ENCODE data around the gene SPAG6.

Gene SPAG6

GRCh38 chr10:22369434-22370072 lies 24.3 kb downstream of the SPAG6 start:
- 92 to 98% methylated on average over 5 of the region's 5 CpGs for WGBS, 2 experiments
- H3K36me3 ChIP-seq (ENCODE audit: control insufficient read depth, insufficient read depth, low read length): no peaks in the 10 kb centered on the region

GRCh38 chr10:22370320-22370719 lies 25.0 kb downstream of the SPAG6 start:
- H3K36me3 ChIP-seq (ENCODE audit: control insufficient read depth, insufficient read depth, low read length): no peaks in the 10 kb centered on the region
- H3K4me1 ChIP-seq (ENCODE audit: control insufficient read depth, insufficient read depth, low read length): no peaks in the 10 kb centered on the region
- no peaks in the 10 kb centered on the region for H3K9me3 ChIP-seq (ENCODE audit: control insufficient read depth, low read length)
- H3K27ac ChIP-seq (ENCODE audit: insufficient read depth, low read depth, low read length, poor library complexity, severe bottlenecking): no peak overlapping the region
- H3K27me3 ChIP-seq (ENCODE audit: control insufficient read depth, insufficient read depth, low read length, poor library complexity, severe bottlenecking): no peaks in the 10 kb centered on the region
- no peak overlapping the region for H3K4me3 ChIP-seq (ENCODE audit: insufficient read depth, low read depth, low read length)

More at GRCh38 chr10:22369434-22370072, 24.3 kb downstream of the SPAG6 start:
- no peak overlapping the region for H3K27ac ChIP-seq (ENCODE audit: insufficient read depth, low read depth, low read length, poor library complexity, severe bottlenecking)
- no peaks in the 10 kb centered on the region for H3K9me3 ChIP-seq (ENCODE audit: control insufficient read depth, low read length)
- no peaks in the 10 kb centered on the region for H3K27me3 ChIP-seq (ENCODE audit: control insufficient read depth, insufficient read depth, low read length, poor library complexity, severe bottlenecking)
- H3K4me1 ChIP-seq (ENCODE audit: control insufficient read depth, insufficient read depth, low read length): no peaks in the 10 kb centered on the region
- no peak overlapping the region for H3K4me3 ChIP-seq (ENCODE audit: insufficient read depth, low read depth, low read length)

GRCh38 chr10:22372298-22372697 lies 27.0 kb downstream of the SPAG6 start:
- Histone ChIP-seq H3K27ac (ENCODE audit: insufficient read depth, low read depth, low read length, poor library complexity, severe bottlenecking) (no peak overlapping the region), H3K4me1 (ENCODE audit: control insufficient read depth, insufficient read depth, low read length) (no peaks in the 10 kb centered on the region), H3K36me3 (ENCODE audit: control insufficient read depth, insufficient read depth, low read length) (no peaks in the 10 kb centered on the region), H3K27me3 (ENCODE audit: control insufficient read depth, insufficient read depth, low read length, poor library complexity, severe bottlenecking) (no peaks in the 10 kb centered on the region), H3K9me3 (ENCODE audit: control insufficient read depth, low read length) (no peaks in the 10 kb centered on the region), H3K4me3 (ENCODE audit: insufficient read depth, low read depth, low read length) (no peak overlapping the region)
- WGBS, 2 experiments: 93 to 95% methylated on average over 6 of the region's 6 CpGs

- 93 to 94% methylated on average over 8 to 9 of the region's 9 CpGs for WGBS, 2 experiments
- no peaks in the 10 kb centered on the region for H3K27me3 ChIP-seq (ENCODE audit: control insufficient read depth, insufficient read depth, low read length, poor library complexity, severe bottlenecking)
- H3K9me3 ChIP-seq (ENCODE audit: control insufficient read depth, low read length): no peaks in the 10 kb centered on the region
- no peaks in the 10 kb centered on the region for H3K4me1 ChIP-seq (ENCODE audit: control insufficient read depth, insufficient read depth, low read length)
- no peak overlapping the region for H3K4me3 ChIP-seq (ENCODE audit: insufficient read depth, low read depth, low read length)
- H3K36me3 ChIP-seq (ENCODE audit: control insufficient read depth, insufficient read depth, low read length): no peaks in the 10 kb centered on the region
- H3K27ac ChIP-seq (ENCODE audit: insufficient read depth, low read depth, low read length, poor library complexity, severe bottlenecking): no peak overlapping the region
Measured at GRCh38 chr10:22372917-22373316, 27.6 kb downstream of the SPAG6 start.

- H3K4me1 ChIP-seq (ENCODE audit: control insufficient read depth, insufficient read depth, low read length): peaks cover 5% of the 10 kb centered on the region
Measured at GRCh38 chr10:22374489-22375126, 29.3 kb downstream of the SPAG6 start.

GRCh38 chr10:22379059-22379458 lies 33.8 kb downstream of the SPAG6 start:
- Histone ChIP-seq H3K27me3 (ENCODE audit: control insufficient read depth, insufficient read depth, low read length, poor library complexity, severe bottlenecking) (no peaks in the 10 kb centered on the region), H3K4me3 (ENCODE audit: insufficient read depth, low read depth, low read length) (no peak overlapping the region), H3K9me3 (ENCODE audit: control insufficient read depth, low read length) (no peaks in the 10 kb centered on the region), H3K36me3 (ENCODE audit: control insufficient read depth, insufficient read depth, low read length) (no peaks in the 10 kb centered on the region), H3K27ac (ENCODE audit: insufficient read depth, low read depth, low read length, poor library complexity, severe bottlenecking) (no peak overlapping the region), H3K4me1 (ENCODE audit: control insufficient read depth, insufficient read depth, low read length) (peaks cover 5% of the 10 kb centered on the region)
- 62 to 69% methylated on average over 2 of the region's 3 CpGs for WGBS, 2 experiments

More at GRCh38 chr10:22374489-22375126, 29.3 kb downstream of the SPAG6 start:
- Histone ChIP-seq H3K36me3 (ENCODE audit: control insufficient read depth, insufficient read depth, low read length) (no peaks in the 10 kb centered on the region), H3K27ac (ENCODE audit: insufficient read depth, low read depth, low read length, poor library complexity, severe bottlenecking) (no peak overlapping the region), H3K4me3 (ENCODE audit: insufficient read depth, low read depth, low read length) (no peak overlapping the region), H3K27me3 (ENCODE audit: control insufficient read depth, insufficient read depth, low read length, poor library complexity, severe bottlenecking) (no peaks in the 10 kb centered on the region), H3K9me3 (ENCODE audit: control insufficient read depth, low read length) (no peaks in the 10 kb centered on the region)
- WGBS, 2 experiments: 97 to 100% methylated on average over 3 of the region's 3 CpGs

- no peak overlapping the region for H3K4me3 ChIP-seq (ENCODE audit: insufficient read depth, low read depth, low read length)
- WGBS, 2 experiments: 77 to 85% methylated on average over 3 to 4 of the region's 4 CpGs
- no peaks in the 10 kb centered on the region for H3K9me3 ChIP-seq (ENCODE audit: control insufficient read depth, low read length)
Measured at GRCh38 chr10:22381262-22381661, 36.0 kb downstream of the SPAG6 start.

GRCh38 chr10:22386503-22386902 lies 41.2 kb downstream of the SPAG6 start:
- Histone ChIP-seq H3K9me3 (ENCODE audit: control insufficient read depth, low read length) (no peaks in the 10 kb centered on the region), H3K27me3 (ENCODE audit: control insufficient read depth, insufficient read depth, low read length, poor library complexity, severe bottlenecking) (no peaks in the 10 kb centered on the region), H3K4me3 (ENCODE audit: insufficient read depth, low read depth, low read length) (no peak overlapping the region), H3K36me3 (ENCODE audit: control insufficient read depth, insufficient read depth, low read length) (no peaks in the 10 kb centered on the region), H3K27ac (ENCODE audit: insufficient read depth, low read depth, low read length, poor library complexity, severe bottlenecking) (no peak overlapping the region), H3K4me1 (ENCODE audit: control insufficient read depth, insufficient read depth, low read length) (no peaks in the 10 kb centered on the region)
- 86 to 90% methylated on average over 1 of the region's 1 CpG for WGBS, 2 experiments

More at GRCh38 chr10:22381262-22381661, 36.0 kb downstream of the SPAG6 start:
- peaks cover 5% of the 10 kb centered on the region for H3K4me1 ChIP-seq (ENCODE audit: control insufficient read depth, insufficient read depth, low read length)
- no peak overlapping the region for H3K27ac ChIP-seq (ENCODE audit: insufficient read depth, low read depth, low read length, poor library complexity, severe bottlenecking)
- no peaks in the 10 kb centered on the region for H3K36me3 ChIP-seq (ENCODE audit: control insufficient read depth, insufficient read depth, low read length)
- no peaks in the 10 kb centered on the region for H3K27me3 ChIP-seq (ENCODE audit: control insufficient read depth, insufficient read depth, low read length, poor library complexity, severe bottlenecking)

- Histone ChIP-seq H3K27me3 (ENCODE audit: control insufficient read depth, insufficient read depth, low read length, poor library complexity, severe bottlenecking) (no peaks in the 10 kb centered on the region), H3K4me3 (ENCODE audit: insufficient read depth, low read depth, low read length) (no peak overlapping the region), H3K4me1 (ENCODE audit: control insufficient read depth, insufficient read depth, low read length) (no peaks in the 10 kb centered on the region), H3K27ac (ENCODE audit: insufficient read depth, low read depth, low read length, poor library complexity, severe bottlenecking) (no peak overlapping the region), H3K36me3 (ENCODE audit: control insufficient read depth, insufficient read depth, low read length) (no peaks in the 10 kb centered on the region), H3K9me3 (ENCODE audit: control insufficient read depth, low read length) (no peaks in the 10 kb centered on the region)
- WGBS, 2 experiments: 94 to 96% methylated on average over 6 of the region's 6 CpGs
Measured at GRCh38 chr10:22389856-22390589, 44.7 kb downstream of the SPAG6 start.

- H3K36me3 ChIP-seq (ENCODE audit: control insufficient read depth, insufficient read depth, low read length): no peaks in the 10 kb centered on the region
- H3K9me3 ChIP-seq (ENCODE audit: control insufficient read depth, low read length): no peaks in the 10 kb centered on the region
- WGBS, 2 experiments: 95 to 97% methylated on average over 5 of the region's 5 CpGs
- no peaks in the 10 kb centered on the region for H3K27me3 ChIP-seq (ENCODE audit: control insufficient read depth, insufficient read depth, low read length, poor library complexity, severe bottlenecking)
- H3K27ac ChIP-seq (ENCODE audit: insufficient read depth, low read depth, low read length, poor library complexity, severe bottlenecking): no peak overlapping the region
- H3K4me1 ChIP-seq (ENCODE audit: control insufficient read depth, insufficient read depth, low read length): no peaks in the 10 kb centered on the region
- H3K4me3 ChIP-seq (ENCODE audit: insufficient read depth, low read depth, low read length): no peak overlapping the region
Measured at GRCh38 chr10:22391600-22391999, 46.3 kb downstream of the SPAG6 start.

Measured in ectodermal cell (in vitro differentiated cells).